ENCODE results near the gene ELMO2.
"Not testable (repeated sequence)": the region's sequence is repeated elsewhere in the genome, so short reads cannot be mapped to it uniquely, and the experiment has no call there.

The ELMO2 gene

DNA sequence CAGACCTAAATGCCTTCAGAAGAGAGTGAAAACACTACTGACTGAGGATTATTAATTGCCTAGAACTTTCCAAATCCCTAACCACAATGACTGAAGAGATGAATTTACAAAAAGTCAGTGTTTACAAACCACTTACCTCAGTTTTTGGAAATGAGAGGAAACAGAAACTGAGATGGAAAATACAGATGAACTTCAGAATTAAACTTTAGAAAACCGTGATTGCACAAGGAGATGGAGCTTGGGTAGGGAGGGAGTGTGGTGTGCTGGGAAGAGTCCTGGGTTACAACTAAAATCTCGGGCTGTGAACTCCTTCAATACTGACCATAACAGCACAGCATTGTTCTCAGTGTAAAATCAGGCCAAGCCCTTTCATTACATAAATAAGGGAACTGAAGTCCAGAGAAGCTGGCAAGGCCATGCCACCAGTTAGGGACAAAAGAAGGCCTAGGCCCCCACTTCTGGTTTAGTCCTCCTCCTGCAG is 4.0 kb downstream of the ELMO2 start:
- no peak for DNase-seq (ENCODE audit: low spot score)

DNA sequence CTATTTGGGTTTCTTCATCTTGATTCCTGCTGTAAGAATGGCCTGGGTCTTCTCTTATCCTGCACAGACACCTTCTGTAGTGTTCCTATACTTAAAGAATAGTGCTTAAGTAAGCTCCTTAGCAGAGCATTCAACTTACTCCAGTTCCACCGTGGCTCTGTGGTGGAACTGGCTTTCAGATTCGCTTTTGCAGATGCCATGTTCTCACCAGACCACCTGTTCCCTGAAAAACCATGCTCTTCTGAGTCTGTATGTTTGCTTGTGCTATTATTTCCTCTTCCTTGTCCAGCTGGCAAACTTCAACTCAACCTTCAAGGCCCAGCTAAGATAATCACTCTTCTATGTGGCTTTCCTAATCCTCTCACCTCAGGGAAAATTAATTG is 4.9 kb downstream of the ELMO2 start:
- DNase-seq (ENCODE audit: low spot score) = peak; percentile 13

DNA sequence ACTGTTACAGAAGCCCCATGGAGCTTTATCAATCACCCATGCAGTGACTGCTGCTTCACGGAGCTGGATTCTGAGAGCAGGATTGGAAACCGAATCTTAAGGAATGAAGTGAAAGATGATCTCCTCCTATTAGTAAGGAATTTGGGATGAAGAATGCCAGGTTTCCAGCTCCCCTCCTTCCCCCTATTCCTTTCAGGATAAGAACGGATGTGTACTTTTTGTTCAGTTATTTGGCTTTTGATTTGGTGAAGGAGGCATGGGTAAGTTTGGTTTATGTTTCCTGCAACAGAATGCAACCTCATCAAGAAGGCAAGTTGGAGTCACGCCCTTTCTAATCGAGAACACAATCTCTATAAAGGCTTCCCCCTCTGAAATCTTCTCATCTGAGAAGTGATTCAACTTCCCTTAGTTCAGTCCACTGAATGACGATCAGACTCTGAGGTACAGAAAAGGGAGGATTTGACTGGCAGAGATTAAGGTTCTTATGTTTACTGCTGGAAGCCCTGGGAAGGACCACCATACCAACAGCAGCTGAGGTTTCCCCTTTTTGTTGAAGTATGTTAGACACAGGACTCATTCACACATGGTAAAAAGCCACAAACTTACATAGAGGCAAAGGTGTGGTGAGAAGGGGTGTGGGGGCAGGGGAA is 5.5 kb downstream of the ELMO2 start:
- DNase-seq (ENCODE audit: low spot score) = peak; percentile 68

DNA sequence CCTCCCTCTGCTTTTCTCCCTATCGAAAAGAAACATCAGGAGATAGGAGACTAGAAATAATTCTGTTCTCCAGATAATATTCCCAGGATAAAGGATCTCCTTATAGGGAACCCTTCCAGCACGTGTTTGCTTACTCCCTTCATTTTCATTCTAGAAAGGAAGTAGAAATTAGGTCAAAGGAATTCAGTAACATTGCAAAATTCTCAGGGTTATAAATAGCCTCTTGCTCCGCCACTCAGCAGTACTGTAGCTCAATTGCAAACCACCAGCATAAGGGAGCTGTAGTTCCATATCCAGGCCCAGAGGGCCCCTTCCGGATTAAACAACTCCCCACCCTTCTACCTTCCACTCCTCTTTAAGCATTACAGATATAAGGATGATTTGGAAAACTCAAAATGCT is 6.2 kb downstream of the ELMO2 start:
- no peak for DNase-seq (ENCODE audit: low spot score)

DNA sequence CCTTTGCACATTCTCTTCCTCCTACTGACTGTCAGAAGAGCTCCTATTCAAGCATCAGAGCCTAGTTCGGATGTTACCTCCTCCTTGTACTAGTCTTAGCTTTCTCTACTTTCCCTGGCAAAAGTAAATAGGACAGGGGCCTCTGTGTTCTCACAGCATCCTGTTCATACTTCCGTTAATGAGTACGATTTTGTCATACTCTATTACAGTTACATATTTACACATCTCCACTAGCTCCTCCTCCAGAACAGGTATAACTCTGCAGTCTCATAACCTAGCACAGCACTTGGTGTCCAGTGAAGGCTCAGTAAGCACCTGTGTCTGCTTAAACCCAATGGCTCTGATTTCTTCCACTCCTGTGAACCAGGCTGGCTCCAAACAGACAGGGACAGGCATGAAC is 7.0 kb downstream of the ELMO2 start:
- DNase-seq (ENCODE audit: low spot score) = peak; percentile 15

DNA sequence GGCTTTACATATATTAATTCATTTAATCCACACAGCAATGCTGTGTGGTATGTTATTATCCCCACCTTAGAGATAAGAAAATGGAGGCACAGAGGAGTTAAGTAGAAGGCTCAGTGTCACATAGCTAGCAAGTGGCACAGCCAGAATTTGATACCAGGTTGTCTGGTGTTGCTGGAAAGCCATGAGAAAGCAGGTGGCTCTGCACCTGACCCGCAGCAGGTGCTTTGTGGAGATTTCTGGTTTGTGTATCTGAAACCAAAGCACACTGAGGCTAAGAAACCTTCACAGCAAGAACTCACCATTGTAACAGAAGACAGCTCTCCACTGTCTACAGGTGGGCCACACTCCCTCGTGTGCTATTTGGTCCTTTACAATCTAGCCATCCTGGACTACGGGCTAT is 7.5 kb downstream of the ELMO2 start:
- DNase-seq (ENCODE audit: low spot score) = no peak

DNA sequence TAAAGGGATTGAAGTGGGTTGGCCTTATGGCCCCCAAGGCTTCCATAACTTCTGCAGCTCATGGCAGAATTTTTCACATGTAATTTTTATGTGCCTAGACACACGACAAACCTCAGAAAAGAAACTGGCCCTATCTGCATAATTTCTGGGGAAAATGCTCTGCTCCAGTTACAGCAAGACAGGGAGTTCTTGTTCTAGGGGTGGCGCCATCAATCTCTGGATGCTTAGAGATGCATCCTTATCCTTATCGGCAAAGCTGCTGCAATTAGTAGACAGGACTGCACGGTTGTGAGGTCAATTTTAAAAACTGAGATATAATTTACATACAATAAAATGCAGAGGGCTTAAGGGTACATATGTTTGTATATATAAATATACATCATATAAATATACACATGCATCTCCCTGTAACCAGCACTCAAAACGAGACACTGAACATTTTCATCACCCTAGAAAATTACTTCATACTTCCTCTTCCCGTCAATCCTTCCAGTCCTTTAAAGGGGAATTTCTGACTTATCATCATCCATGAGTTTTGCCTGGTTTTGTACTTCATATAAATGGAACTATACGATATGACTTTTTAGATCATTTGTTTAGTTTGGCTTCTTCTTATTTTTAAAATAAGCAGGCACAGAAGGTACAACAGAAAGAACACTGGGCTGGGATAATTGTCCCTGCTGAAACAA is 10.2 kb downstream of the ELMO2 start:
- DNase-seq (ENCODE audit: low spot score) = no peak

DNA sequence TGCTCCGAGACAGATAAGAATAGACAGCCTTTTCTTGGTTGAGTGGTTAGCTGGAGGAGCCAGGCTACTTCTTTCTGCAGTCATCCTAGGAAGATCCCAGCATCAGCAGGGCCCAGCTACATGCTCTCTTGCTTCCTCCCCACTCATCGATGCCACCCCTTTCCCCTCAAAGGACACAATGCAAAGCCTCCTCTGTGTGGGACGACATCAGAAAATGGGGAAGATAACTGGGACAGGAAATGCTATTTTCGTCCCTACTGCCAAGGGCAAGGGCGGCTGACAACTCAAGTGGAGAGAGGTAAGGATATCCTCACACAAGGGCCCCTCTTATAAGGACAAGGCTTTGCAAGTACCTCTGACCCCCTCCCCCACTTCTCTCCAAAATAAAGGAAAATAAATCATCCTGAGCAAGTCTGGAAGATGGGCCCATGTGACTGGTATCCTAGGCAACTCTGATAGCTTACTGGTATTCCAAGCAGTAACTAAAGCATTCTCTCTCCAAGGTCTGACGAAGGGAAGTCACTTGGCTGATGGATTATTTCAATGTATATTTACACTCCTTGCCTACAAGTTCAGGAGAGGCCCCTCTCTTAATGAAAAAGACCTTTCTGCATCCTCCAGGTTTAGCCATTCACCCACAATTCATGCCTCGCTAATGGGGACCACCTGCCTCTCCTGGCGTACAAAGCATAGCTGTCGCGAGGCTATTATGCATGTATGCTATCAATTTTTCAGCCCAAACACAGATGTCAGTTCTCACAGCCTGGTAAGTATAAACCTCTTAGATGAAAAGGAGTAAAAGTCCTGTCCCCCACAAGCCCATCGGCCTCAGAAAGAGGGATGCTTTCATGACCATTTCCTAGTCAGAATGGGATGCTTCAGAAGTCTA is 11.3 kb downstream of the ELMO2 start:
- no peak for DNase-seq (ENCODE audit: low spot score)

DNA sequence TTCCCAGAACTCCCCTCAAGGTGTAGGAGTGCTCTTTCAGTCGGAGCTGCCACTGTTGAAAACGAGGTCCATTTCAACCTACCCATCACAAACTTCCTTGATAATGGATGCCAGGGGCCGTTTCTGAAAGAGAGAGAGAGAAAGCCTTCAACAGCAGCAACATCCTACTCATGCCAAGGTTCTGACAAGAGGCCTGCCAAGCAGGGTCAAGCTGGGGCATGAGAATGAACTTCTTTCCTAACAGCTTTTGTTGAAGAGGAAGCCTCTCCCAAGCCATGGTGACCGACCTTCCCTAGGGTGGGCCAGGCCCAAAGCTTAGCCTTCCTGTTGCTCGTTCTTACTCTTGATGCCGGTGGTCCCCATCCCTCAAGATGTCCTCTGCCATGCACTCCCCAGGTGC is 12.4 kb downstream of the ELMO2 start:
- DNase-seq (ENCODE audit: low spot score) = no peak

DNA sequence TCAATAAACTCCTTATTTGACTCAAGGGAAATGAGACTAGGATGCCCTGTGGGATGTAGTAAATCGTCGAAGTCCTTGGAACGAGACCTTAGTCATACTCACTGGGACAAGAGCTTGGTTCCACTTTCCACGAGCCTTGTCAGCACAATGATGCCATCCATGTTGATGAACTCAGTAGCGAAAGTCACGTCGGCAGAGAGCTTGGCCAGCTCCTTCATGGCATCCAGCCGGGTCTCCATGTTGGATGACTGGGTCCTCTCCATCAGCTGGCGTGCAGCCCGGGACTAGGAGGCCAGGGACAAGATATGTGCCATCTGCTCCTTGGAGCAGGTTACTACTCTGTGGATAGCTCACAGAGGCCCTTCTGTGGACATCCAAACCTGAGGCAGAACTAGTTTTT is 17.5 kb downstream of the ELMO2 start:
- DNase-seq (ENCODE audit: low spot score) = no peak

DNA sequence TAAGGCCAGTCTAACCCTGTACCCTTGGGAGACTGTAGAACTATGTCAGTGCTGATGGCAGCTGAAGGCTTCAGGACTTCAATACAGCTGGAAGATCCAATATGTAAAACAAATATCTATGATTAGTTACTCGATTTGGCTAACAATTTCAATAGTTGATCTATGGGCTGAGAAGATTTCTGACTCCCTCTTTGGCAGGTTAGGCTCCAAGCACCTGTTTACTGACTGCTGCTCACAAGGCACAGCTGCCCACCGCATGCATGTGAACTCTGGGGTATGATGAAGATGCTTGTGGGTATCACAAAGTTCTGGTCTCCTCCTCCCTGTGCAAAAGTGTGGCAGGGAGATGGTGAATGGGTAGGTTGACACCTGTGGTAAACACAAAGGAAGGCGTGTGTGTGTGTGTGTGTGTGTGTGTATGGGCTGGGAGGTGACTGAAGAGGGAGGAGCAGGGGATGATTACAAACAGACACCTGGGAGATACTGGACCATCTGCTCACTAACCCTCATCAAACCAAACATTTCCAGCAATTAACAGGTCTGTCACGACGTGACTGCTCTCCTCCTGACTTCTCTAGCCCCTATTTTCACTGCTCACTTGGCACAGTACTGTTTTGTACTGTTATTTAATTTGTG is 18.1 kb downstream of the ELMO2 start:
- DNase-seq (ENCODE audit: low spot score) = no peak

DNA sequence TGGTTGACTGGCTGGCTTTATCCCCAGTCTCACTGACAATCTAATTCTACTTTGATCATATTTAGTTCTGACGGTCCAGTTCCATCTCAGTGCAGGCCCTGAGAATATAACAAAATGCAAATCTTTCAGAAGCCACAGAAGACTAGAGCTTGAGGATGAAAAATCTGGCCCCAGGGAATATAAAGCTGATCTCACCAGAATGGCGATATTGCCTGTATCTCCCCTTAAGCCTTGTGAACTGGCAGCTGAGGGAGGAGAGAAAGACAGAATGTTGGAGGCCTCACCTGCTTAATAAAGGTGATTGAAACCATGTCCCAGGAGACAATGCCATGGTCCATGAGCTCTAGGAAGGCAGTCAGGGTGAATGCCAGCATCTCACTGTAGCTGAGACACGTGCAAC is 19.4 kb downstream of the ELMO2 start:
- DNase-seq (ENCODE audit: low spot score) = not testable (repeated sequence)

DNA sequence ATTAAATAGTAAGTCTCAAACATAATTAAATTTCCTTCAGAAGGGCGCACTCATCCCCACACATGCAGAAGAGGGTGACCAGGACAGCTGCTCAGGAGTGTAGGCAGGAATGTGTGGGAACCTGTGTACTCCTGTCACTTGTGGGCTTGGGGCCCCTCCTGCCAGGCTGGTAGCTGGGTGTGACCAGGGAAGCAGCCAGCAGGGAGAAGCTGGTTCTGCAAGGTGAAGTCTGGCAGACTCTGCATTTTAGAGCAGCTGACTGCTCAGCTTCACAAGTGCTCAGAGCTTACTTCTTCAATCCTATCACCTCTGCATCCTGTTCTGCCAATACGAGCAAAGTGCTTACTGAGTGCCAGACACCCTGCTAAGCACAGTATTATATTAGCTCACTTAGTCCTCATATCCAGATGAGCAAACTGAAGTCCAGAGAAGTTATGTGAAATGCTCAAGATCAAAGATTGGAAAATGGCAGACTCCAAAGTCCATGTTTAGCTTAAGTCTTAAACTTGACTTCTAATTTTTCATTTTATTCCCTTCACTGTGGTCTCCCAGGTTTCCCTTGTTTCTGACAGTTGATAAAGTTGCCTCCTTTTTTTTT is 27.9 kb downstream of the ELMO2 start:
- no peak for DNase-seq (ENCODE audit: low spot score)

DNA sequence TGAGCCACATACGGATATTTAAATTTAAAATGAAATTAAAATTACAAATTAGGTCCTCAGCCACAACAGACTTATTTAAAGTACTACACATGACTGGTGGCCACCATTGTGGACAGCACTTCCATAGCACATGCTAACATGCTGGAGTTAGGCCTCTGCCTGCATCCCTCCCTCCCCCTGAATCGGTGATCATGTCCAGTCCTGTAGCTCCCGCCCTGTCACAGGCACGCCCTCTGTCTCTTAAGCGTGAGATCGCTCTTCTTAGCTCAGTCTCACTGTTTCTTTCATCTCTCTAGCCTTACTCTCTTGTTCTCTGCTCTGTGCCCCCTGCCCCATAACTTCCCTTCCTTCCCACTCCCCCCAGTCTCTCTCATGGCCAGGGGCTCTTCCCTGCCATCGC is 28.9 kb downstream of the ELMO2 start:
- no peak for DNase-seq (ENCODE audit: low spot score)

DNA sequence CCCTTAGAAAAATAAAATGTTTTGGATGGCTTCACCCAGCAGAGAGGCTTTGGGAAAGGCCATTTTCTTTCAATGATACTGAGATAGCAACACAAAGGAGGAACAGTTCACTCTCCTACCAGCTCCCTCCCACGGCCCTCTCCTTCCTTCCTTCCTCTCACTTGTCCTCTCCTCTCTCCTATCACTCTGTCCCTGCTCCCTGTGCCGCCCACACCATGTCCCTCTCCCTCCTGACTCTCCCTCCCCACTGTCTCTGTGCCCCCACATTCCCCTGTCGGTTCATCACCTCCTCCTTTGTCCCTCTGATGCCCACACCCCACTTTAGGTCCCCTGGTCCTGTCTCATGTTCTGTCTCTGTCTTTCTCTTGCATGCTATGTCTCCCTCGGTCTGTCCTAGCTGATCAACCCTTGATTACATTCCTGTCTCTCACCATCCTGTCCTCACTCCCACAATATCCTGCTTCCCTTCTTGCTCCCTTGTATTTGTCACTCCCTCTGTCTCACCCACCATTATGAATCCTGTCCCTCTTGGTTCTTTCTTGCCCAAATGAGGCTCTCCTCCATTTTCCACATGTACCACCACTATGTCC is 30.1 kb downstream of the ELMO2 start:
- DNase-seq (ENCODE audit: low spot score) = no peak

DNA sequence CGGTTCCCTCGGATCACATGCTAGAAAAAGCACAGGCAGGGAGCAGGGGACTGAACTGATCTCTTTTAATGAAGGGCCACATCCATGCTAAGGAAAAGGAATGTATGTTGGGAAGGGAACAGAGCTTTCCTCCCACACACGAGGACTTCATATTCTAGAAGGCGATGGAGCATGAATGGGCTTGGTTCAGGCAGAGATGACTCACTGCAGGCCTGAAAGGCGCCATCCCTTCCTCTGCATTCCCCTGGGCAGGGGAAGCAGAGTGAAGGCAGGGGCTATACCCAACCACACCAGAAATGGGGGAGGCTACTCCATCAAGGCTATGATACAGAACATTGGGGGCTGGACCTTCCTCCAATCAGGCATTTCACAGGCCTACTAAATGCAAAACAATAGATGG is 30.6 kb downstream of the ELMO2 start:
- DNase-seq (ENCODE audit: low spot score) = no peak

DNA sequence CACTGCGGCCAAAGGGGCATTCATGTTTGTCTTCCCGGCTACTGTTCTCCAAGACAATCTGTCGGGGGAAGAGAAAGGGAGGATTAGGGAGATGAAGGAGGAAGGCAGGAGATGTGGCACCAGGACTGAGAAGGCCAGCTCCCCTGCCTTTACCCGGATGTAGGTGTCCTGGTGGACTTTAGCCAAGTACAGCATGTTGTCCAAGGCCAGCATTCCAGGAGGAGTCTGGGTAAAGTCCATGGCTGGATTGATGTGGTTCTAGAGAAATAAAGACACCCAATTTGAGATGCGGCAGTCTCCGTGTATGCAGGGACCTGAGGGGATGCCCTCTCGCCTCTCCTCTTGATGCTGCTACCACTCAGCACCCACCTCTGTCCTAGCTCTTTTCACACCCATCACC is 32.0 kb downstream of the ELMO2 start:
- DNase-seq (ENCODE audit: low spot score) = no peak

DNA sequence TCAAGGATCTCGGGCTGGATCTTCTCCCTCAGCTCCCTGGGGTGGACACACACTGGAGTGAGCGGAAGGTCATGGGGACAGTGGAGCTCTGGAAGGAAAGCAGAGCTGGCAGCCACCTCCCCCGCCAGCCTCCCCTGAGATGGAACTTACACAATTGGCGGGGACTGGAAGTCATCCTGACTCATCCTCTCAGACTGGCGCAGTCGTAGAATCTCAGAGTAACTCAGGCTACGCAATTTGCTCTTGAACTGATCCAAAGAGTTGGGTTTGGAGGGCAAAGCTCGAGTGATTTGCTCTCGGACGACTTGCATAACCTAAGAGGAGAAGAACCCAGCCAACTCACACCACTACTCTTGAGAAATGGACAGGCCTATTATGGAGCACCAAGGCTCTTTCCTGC is 34.8 kb downstream of the ELMO2 start:
- DNase-seq (ENCODE audit: low spot score) = no peak

DNA sequence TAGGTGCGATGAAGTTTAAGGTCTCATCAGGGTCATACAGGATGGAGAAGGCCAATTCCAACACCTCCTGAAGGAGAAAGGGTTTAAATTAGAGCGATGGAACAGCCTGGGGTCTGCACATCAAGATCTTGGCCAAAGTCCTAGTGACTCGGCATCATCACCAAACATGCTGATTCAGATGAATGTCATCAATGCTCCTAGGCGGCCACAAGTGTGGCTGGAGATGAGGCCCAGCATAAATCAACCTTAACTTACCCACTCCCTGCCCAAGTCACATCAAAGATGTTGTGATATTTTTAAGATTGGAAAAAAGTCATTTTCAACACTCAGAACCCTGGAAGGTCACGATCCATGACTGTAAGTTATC is 37.5 kb downstream of the ELMO2 start:
- DNase-seq (ENCODE audit: low spot score) = no peak

DNA sequence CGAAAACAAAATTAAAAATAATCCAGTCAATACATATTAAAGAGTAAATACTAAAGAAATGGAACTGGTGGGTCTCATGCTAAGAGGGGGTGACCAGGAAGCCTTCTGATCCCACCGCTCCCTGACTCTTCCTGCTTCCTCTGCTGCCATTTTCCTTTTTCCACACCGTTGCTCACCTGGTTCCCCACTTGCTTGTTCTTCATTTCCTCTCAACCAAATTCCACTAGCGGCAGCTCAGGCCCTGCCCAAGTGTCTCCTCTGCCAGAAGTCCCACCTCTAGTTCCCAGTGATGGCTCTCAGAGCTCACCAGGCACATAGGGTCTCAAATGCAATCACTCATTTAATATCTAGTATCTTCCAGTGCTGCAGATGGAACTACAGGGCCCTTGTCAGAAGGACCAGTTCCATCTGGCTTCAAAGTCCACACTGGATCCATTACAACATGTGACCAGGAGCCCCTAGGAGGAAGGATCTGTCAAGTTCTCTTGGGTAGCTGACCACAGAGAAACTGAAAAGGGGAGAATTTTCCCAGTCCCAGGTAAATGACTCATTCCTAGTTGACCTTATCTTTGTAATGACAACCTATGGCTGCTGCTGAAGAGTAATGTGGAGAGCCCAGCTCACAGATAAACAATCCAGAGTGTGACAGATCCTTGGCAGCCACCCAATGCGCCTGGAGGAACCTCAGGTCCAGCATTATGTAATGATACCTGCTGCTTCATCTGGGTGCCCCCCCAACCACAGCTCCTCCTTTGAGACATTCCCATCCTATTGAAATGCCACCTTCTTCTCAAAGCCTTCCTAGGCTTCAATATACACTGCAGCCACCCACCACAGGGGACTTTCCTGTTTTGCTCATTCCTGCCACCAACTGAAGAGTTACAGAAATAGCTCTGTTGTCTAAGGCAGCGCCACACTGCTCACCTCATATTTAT is 38.2 kb downstream of the ELMO2 start:
- no peak for DNase-seq (ENCODE audit: low spot score)

DNA sequence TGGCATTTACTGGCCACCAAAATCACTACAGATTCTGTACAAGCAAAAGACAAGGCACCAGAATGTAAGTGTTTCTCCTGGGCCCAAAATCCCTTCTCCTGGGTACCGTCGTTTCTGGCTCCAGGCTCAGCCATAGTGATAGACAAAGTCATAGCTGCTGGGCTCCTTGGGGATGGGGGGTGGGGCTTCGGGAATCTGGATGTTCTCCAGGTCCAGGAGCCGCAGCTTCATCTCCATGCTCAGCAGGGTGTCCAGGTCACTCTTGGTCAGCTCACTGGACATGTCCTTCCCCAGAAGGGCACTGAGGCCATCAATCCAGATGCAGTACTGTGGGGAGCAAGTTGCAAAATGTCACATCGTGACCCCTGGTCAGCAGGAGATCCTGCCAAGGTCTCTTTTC is 39.2 kb downstream of the ELMO2 start:
- no peak for DNase-seq (ENCODE audit: low spot score)

Measured in CD4-positive, alpha-beta T cell treated with Interleukin-6 at 100 ng/mL for 8 hours (primary cell).